Neural crest cell (in vitro differentiated cells): Measurements from ENCODE around the gene RNU11. TPM values are rescaled to one million over a fixed set of nuclear protein-coding genes. Genes with fewer than 3 reads are reported as not detected.

Experiments used
- DNase-seq: peaks from one replicate; pipeline ENCODE4 v3.0.0; 2021; ENCODE audit warnings: low read depth, mixed read lengths, low spot score
- H3K27ac Mint-ChIP-seq: one replicate; pipeline ENCODE4 v1.8.0; 2021; ENCODE audit warnings: mild to moderate bottlenecking, mixed read lengths; ENCODE audit not compliant: unreplicated experiment
- H3K27me3 Mint-ChIP-seq: 2 replicates; pipeline ENCODE4 v1.8.0; 2021; ENCODE audit warnings: low read depth, mild to moderate bottlenecking, mixed read lengths
- H3K36me3 Mint-ChIP-seq: 2 replicates; pipeline ENCODE4 v1.8.0; 2021; ENCODE audit warnings: low read depth, mild to moderate bottlenecking, mixed read lengths
- H3K4me1 Mint-ChIP-seq: 2 replicates; pipeline ENCODE4 v1.8.0; 2021; ENCODE audit warnings: mixed read lengths
- H3K4me3 Mint-ChIP-seq: one replicate; pipeline ENCODE4 v1.8.0; 2021; ENCODE audit warnings: mild to moderate bottlenecking, mixed read lengths
- H3K9me3 Mint-ChIP-seq: 2 replicates; pipeline ENCODE4 v1.8.0; 2021; ENCODE audit warnings: mixed read lengths
- CTCF ChIP-seq: fragments of 200-600 bp; sonication (generic); conservative IDR thresholded peaks from 2 replicates; pipeline ENCODE4 v1.5.0; 2021; ENCODE audit warnings: antibody characterized with exemption, mild to moderate bottlenecking
- long read RNA-seq: library from polyadenylated mRNA; unstranded; transcript quantifications from one replicate; pipeline ENCODE4 v2.0.0, GENCODE V29; 2020
- total RNA-seq: library from RNA; stranded (reverse); gene quantifications from 2 replicates; pipeline ENCODE4 v1.2.1, GENCODE V29; 2021

Gene RNU11
- total RNA-seq = not detected in 2 replicates
- long read RNA-seq = 0 reads

GRCh38 chr1:28648474-28649198 is at the start of gene RNU11:
Gene RNU11 (plus strand): TSS chr1:28648600.
- Mint-ChIP-seq H3K4me3 (peak within 1 kb of the TSS; percentile 85), H3K9me3 (no peaks in the 10 kb centered on the region), H3K27me3 (peaks cover 12% of the 10 kb centered on the region), H3K36me3 (no peaks in the 10 kb centered on the region), H3K27ac (peak within 1 kb of the TSS; percentile 99), H3K4me1 (peaks cover 24% of the 10 kb centered on the region)
- no peak for TF ChIP-seq CTCF
- DNase-seq = peak; percentile 83

- no peaks in the 10 kb centered on the region for H3K36me3 Mint-ChIP-seq
- H3K4me3 Mint-ChIP-seq = no peak overlapping the region
- peaks cover 12% of the 10 kb centered on the region for H3K4me1 Mint-ChIP-seq
- TF ChIP-seq CTCF = no peak
- DNase-seq = no peak
- H3K27me3 Mint-ChIP-seq = no peaks in the 10 kb centered on the region
- no peaks in the 10 kb centered on the region for H3K9me3 Mint-ChIP-seq
- no peak overlapping the region for H3K27ac Mint-ChIP-seq
These were observed 46.7 kb upstream of the RNU11 start for GRCh38 chr1:28601696-28602095.

GRCh38 chr1:28602536-28603439 is 45.6 kb upstream of the RNU11 start:
- Mint-ChIP-seq H3K27ac (peak overlapping the region; percentile 15), H3K4me1 (peaks cover 12% of the 10 kb centered on the region), H3K9me3 (no peaks in the 10 kb centered on the region), H3K36me3 (no peaks in the 10 kb centered on the region), H3K27me3 (no peaks in the 10 kb centered on the region), H3K4me3 (no peak overlapping the region)
- DNase-seq = peak; percentile 64
- peak; percentile 86 for TF ChIP-seq CTCF

- TF ChIP-seq CTCF = no peak
- Mint-ChIP-seq H3K36me3 (no peaks in the 10 kb centered on the region), H3K9me3 (no peaks in the 10 kb centered on the region), H3K4me1 (peaks cover 12% of the 10 kb centered on the region), H3K4me3 (no peak overlapping the region), H3K27me3 (no peaks in the 10 kb centered on the region), H3K27ac (no peak overlapping the region)
- DNase-seq = no peak
These were observed 44.0 kb upstream of the RNU11 start for GRCh38 chr1:28604411-28604810.

GRCh38 chr1:28604962-28605361 is 43.4 kb upstream of the RNU11 start:
- Mint-ChIP-seq H3K4me3 (no peak overlapping the region), H3K27me3 (no peaks in the 10 kb centered on the region), H3K4me1 (peaks cover 12% of the 10 kb centered on the region), H3K36me3 (no peaks in the 10 kb centered on the region), H3K27ac (no peak overlapping the region), H3K9me3 (no peaks in the 10 kb centered on the region)
- DNase-seq = no peak
- no peak for TF ChIP-seq CTCF
